ENCODE data around the gene SMARCA2. TPM values are rescaled to one million over a fixed set of nuclear protein-coding genes. Genes with fewer than 3 reads are reported as not detected.

SMARCA2 gene
- total RNA-seq, 1 experiment from 2014 or later = 77.6 TPM

DNA sequence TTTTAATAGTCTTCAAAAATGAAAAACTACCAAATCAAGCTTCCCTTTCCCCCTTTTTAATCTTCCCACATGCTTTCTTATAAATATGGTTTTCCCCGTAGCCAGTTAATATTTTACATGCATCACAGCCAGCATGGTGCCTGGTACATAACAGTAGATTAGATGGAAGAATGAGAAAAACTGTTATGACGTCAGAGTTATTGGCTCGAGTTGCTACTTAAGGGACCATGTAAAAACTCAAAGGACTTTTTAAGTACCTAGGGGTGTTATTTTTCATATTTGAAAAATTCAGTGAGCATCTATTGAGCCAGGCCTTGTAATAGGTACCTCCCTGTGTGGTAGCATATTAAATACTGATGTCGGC lies 176.4 kb downstream of the SMARCA2 start:
- ChIA-PET CTCF (no interaction called here), POLR2A (no interaction called here)
- H3K9me3 Mint-ChIP-seq (ENCODE audit: unreplicated experiment) = no peaks in the 10 kb centered on the region
- H3K36me3 Mint-ChIP-seq (ENCODE audit: insufficient read depth, unreplicated experiment) = peaks cover 40% of the 10 kb centered on the region
- H3K27ac Mint-ChIP-seq (ENCODE audit: low read depth, unreplicated experiment) = no peak overlapping the region
- no peak for DNase-seq (ENCODE audit: unreplicated experiment)
- H3K27me3 Mint-ChIP-seq (ENCODE audit: insufficient read depth, unreplicated experiment) = no peaks in the 10 kb centered on the region
- H3K4me1 Mint-ChIP-seq (ENCODE audit: insufficient read depth, unreplicated experiment) = no peaks in the 10 kb centered on the region
- BruUV-seq (replicated peaks) = no TSS peak
- TF ChIP-seq, protein P1, sequence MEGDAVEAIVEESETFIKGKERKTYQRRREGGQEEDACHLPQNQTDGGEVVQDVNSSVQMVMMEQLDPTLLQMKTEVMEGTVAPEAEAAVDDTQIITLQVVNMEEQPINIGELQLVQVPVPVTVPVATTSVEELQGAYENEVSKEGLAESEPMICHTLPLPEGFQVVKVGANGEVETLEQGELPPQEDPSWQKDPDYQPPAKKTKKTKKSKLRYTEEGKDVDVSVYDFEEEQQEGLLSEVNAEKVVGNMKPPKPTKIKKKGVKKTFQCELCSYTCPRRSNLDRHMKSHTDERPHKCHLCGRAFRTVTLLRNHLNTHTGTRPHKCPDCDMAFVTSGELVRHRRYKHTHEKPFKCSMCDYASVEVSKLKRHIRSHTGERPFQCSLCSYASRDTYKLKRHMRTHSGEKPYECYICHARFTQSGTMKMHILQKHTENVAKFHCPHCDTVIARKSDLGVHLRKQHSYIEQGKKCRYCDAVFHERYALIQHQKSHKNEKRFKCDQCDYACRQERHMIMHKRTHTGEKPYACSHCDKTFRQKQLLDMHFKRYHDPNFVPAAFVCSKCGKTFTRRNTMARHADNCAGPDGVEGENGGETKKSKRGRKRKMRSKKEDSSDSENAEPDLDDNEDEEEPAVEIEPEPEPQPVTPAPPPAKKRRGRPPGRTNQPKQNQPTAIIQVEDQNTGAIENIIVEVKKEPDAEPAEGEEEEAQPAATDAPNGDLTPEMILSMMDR (IDR thresholded peaks at IDR 0.05; ENCODE audit: unreplicated experiment) = no peak
- intact Hi-C loops (cut with micrococcal nuclease) = no loop called here
- H3K4me3 Mint-ChIP-seq (ENCODE audit: unreplicated experiment) = no peak overlapping the region

DNA sequence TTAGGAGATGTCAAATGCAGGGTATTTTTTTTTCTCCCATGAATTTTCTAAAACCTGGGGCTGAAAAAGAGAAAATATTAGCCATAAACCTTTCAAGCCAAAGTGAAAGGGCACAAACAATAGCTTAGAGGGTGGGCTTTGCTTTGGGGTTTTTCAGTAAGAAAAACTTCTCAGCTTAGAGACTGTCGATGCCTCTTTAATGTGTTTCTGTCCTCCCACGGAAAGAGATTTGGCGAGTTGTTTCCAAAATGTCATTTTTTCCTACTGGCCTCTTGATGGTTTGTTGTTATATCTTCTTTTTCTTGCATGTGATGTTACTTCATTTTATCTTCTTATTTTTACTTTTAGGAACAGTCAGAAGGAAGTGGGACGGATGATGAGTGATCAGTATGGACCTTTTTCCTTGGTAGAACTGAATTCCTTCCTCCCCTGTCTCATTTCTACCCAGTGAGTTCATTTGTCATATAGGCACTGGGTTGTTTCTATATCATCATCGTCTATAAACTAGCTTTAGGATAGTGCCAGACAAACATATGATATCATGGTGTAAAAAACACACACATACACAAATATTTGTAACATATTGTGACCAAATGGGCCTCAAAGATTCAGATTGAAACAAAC lies 177.3 kb downstream of the SMARCA2 start:
- Mint-ChIP-seq H3K36me3 (ENCODE audit: insufficient read depth, unreplicated experiment) (peaks cover 35% of the 10 kb centered on the region), H3K27ac (ENCODE audit: low read depth, unreplicated experiment) (no peak overlapping the region), H3K27me3 (ENCODE audit: insufficient read depth, unreplicated experiment) (no peaks in the 10 kb centered on the region), H3K4me1 (ENCODE audit: insufficient read depth, unreplicated experiment) (no peaks in the 10 kb centered on the region), H3K9me3 (ENCODE audit: unreplicated experiment) (no peaks in the 10 kb centered on the region), H3K4me3 (ENCODE audit: unreplicated experiment) (no peak overlapping the region)
- TF ChIP-seq, protein P1 (IDR thresholded peaks at IDR 0.05; ENCODE audit: unreplicated experiment) = no peak
- ChIA-PET POLR2A (no interaction called here), CTCF (no interaction called here)
- BruUV-seq (replicated peaks) = no TSS peak
- intact Hi-C loops (cut with micrococcal nuclease) = no loop called here
- no peak for DNase-seq (ENCODE audit: unreplicated experiment)

DNA sequence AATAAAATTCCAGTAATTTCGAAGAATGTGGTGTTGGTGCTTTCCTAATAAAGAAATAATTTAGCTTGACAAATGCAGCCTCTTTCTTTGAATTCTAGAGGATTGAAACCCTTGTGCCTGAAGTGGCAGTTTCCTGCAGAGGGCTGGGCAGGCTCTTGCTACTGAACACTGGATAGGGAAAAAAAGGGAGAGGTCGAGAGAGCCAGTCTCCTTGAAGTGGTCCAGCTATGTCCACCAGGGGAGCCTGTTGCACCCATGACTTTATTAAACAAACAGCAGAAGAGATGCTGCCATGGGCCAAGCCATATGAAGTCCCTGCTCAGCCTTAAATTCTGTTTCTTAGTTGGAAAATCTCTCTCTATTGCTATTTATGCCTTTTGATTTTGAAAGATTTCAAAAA lies 178.4 kb downstream of the SMARCA2 start:
- H3K4me3 Mint-ChIP-seq (ENCODE audit: unreplicated experiment) = no peak overlapping the region
- TF ChIP-seq, protein P1 (IDR thresholded peaks at IDR 0.05; ENCODE audit: unreplicated experiment) = no peak
- H3K4me1 Mint-ChIP-seq (ENCODE audit: insufficient read depth, unreplicated experiment) = no peaks in the 10 kb centered on the region
- ChIA-PET CTCF (interaction anchor here (1.2 kb wide), 1 partner anchor 11 kb away, joined by 4 read pairs; no protein-coding TSS in a partner anchor), POLR2A (interaction anchor here (0.7 kb wide), 1 partner anchor 36 kb away, joined by 3 read pairs; no protein-coding TSS in a partner anchor)
- peaks cover 34% of the 10 kb centered on the region for H3K36me3 Mint-ChIP-seq (ENCODE audit: insufficient read depth, unreplicated experiment)
- no peaks in the 10 kb centered on the region for H3K27me3 Mint-ChIP-seq (ENCODE audit: insufficient read depth, unreplicated experiment)
- intact Hi-C loops (cut with micrococcal nuclease) = no loop called here
- no peak for DNase-seq (ENCODE audit: unreplicated experiment)
- BruUV-seq (replicated peaks) = no TSS peak
- no peak overlapping the region for H3K27ac Mint-ChIP-seq (ENCODE audit: low read depth, unreplicated experiment)
- no peaks in the 10 kb centered on the region for H3K9me3 Mint-ChIP-seq (ENCODE audit: unreplicated experiment)

DNA sequence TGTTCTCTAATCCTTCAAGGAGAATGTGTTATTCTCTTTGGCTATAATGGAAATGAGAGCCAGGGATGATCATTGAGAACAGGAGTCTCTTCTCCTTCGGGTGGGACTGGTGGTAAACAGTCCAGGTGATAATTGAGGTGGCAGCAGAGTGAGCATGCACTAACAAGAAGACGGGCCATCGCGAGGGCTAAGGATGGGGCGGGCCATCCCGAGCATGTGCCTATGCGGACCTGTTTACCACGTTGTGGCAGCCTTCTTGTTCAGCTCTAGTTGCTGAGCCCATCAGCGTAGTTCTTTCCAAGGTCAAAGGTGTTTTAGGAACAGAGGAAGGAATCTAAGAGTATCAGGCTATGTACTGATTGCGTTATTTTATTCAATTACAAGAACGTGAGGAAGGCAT lies 180.1 kb downstream of the SMARCA2 start:
- H3K27ac Mint-ChIP-seq (ENCODE audit: low read depth, unreplicated experiment) = no peak overlapping the region
- H3K4me1 Mint-ChIP-seq (ENCODE audit: insufficient read depth, unreplicated experiment) = no peaks in the 10 kb centered on the region
- no peak overlapping the region for H3K4me3 Mint-ChIP-seq (ENCODE audit: unreplicated experiment)
- no peaks in the 10 kb centered on the region for H3K27me3 Mint-ChIP-seq (ENCODE audit: insufficient read depth, unreplicated experiment)
- intact Hi-C loops (cut with micrococcal nuclease) = no loop called here
- DNase-seq (ENCODE audit: unreplicated experiment) = no peak
- H3K9me3 Mint-ChIP-seq (ENCODE audit: unreplicated experiment) = no peaks in the 10 kb centered on the region
- BruUV-seq (replicated peaks) = no TSS peak
- H3K36me3 Mint-ChIP-seq (ENCODE audit: insufficient read depth, unreplicated experiment) = peaks cover 27% of the 10 kb centered on the region
- TF ChIP-seq, protein P1 (IDR thresholded peaks at IDR 0.05; ENCODE audit: unreplicated experiment) = no peak
- CTCF ChIA-PET = no interaction called here
- POLR2A ChIA-PET = no interaction called here

All from MCF 10A (cell line).